MM.1S (cell line): ENCODE results near the gene CLEC9A.

Experiments
- DNase-seq: peaks from one replicate; pipeline ENCODE4 v3.0.0-alpha.2; 2015
- H2AFZ ChIP-seq: fragments of 300-600 bp; sonication (generic); 2 replicates; pipeline ENCODE4 v1.6.0; 2016; ENCODE audit warnings: antibody characterized with exemption, low read length
- H3F3A ChIP-seq: fragments of 300-600 bp; sonication (generic); 2 replicates; pipeline ENCODE4 v1.6.1; 2016; ENCODE audit warnings: mild to moderate bottlenecking, antibody characterized with exemption, low read length, moderate library complexity, mixed read lengths; ENCODE audit not compliant: insufficient read depth
- H3K27ac ChIP-seq: fragments of 300-600 bp; sonication (generic); 2 replicates; pipeline ENCODE4 v1.5.1; 2016; ENCODE audit warnings: mild to moderate bottlenecking, low read length
- H3K27me3 ChIP-seq: fragments of 300-600 bp; sonication (generic); replicated peaks from 2 replicates; pipeline ENCODE4 v1.6.0; 2016; ENCODE audit warnings: low read length; ENCODE audit not compliant: insufficient read depth
- H3K36me3 ChIP-seq: fragments of 300-600 bp; sonication (generic); replicated peaks from 2 replicates; pipeline ENCODE4 v1.6.1; 2016; ENCODE audit warnings: mild to moderate bottlenecking, low read length, mixed read lengths; ENCODE audit not compliant: insufficient read depth
- H3K4me1 ChIP-seq: fragments of 300-600 bp; sonication (generic); 2 replicates; pipeline ENCODE4 v1.6.1; 2016; ENCODE audit warnings: low read length, mixed read lengths
- H3K4me2 ChIP-seq: fragments of 300-600 bp; sonication (generic); 2 replicates; pipeline ENCODE4 v1.6.0; 2016; ENCODE audit warnings: low read depth, low read length
- H3K4me3 ChIP-seq: fragments of 300-600 bp; sonication (generic); 2 replicates; pipeline ENCODE4 v1.5.1; 2016; ENCODE audit warnings: low read length, mixed read lengths
- H3K79me2 ChIP-seq: fragments of 300-600 bp; sonication (generic); 2 replicates; pipeline ENCODE4 v1.6.1; 2016; ENCODE audit warnings: mixed run types, low read length, mixed read lengths
- H3K9ac ChIP-seq: fragments of 300-600 bp; sonication (generic); 2 replicates; pipeline ENCODE4 v1.6.1; 2016; ENCODE audit warnings: low read length, mixed read lengths
- H3K9me2 ChIP-seq: fragments of 300-600 bp; sonication (generic); replicated peaks from 2 replicates; pipeline ENCODE4 v1.6.1; 2016; ENCODE audit warnings: mild to moderate bottlenecking, low read length, mixed read lengths; ENCODE audit not compliant: insufficient read depth
- H3K9me3 ChIP-seq: fragments of 300-600 bp; sonication (generic); replicated peaks from 2 replicates; pipeline ENCODE4 v1.6.1; 2016; ENCODE audit warnings: mild to moderate bottlenecking, low read length, mixed read lengths; ENCODE audit not compliant: insufficient read depth
- H4K20me1 ChIP-seq: fragments of 300-600 bp; sonication (generic); 2 replicates; pipeline ENCODE4 v1.6.1; 2016; ENCODE audit warnings: mild to moderate bottlenecking, low read length, moderate library complexity, mixed read lengths; ENCODE audit not compliant: insufficient read depth
- CTCF ChIP-seq: fragments of 300-600 bp; sonication (generic); IDR thresholded peaks from 2 replicates; pipeline ENCODE4 v1.5.1; 2016; ENCODE audit warnings: antibody characterized with exemption, low read length, mixed read lengths
- EZH2 ChIP-seq: fragments of 300-600 bp; sonication (generic); optimal IDR thresholded peaks from 2 replicates; pipeline ENCODE3; 2017; ENCODE audit warnings: low read depth, mild to moderate bottlenecking, antibody characterized with exemption, low read length, mixed read lengths
- EZH2phosphoT487 ChIP-seq: fragments of 300-600 bp; sonication (generic); IDR thresholded peaks from 2 replicates; pipeline ENCODE4 v1.6.1; 2018; ENCODE audit warnings: antibody characterized with exemption, low read length

CLEC9A gene

GRCh38 chr12:10101042-10101579, 70.6 kb downstream of the CLEC9A start:
- Histone ChIP-seq H3K79me2 (no peaks in the 10 kb centered on the region), H3K9me2 (no peaks in the 10 kb centered on the region), H2AFZ (no peak overlapping the region), H3K4me1 (peaks cover 25% of the 10 kb centered on the region), H3K4me3 (no peak overlapping the region), H3K27ac (no peak overlapping the region), H3K9me3 (no peaks in the 10 kb centered on the region), H3K9ac (no peak overlapping the region), H3K36me3 (no peaks in the 10 kb centered on the region), H3K27me3 (no peaks in the 10 kb centered on the region), H3K4me2 (no peak overlapping the region), H3F3A (peaks cover 9% of the 10 kb centered on the region; the same call in 1 of the 2 replicates), H4K20me1 (no peaks in the 10 kb centered on the region)
- no peak for DNase-seq
- TF ChIP-seq EZH2 (no peak), CTCF (no peak), EZH2phosphoT487 (no peak)

- Histone ChIP-seq H3K9me2 (no peaks in the 10 kb centered on the region), H3K27me3 (no peaks in the 10 kb centered on the region), H3K36me3 (no peaks in the 10 kb centered on the region), H3K9ac (no peak overlapping the region), H4K20me1 (no peaks in the 10 kb centered on the region), H3K4me3 (no peak overlapping the region), H3F3A (peaks cover 9% of the 10 kb centered on the region; the same call in 1 of the 2 replicates), H3K27ac (no peak overlapping the region), H3K4me2 (no peak overlapping the region), H3K79me2 (no peaks in the 10 kb centered on the region), H3K4me1 (peaks cover 23% of the 10 kb centered on the region), H2AFZ (no peak overlapping the region), H3K9me3 (no peaks in the 10 kb centered on the region)
- no peak for DNase-seq
- TF ChIP-seq CTCF (no peak), EZH2phosphoT487 (no peak), EZH2 (no peak)
These were observed 71.3 kb downstream of the CLEC9A start for GRCh38 chr12:10101648-10102220.

GRCh38 chr12:10102322-10102721, 71.8 kb downstream of the CLEC9A start:
- Histone ChIP-seq H3K27ac (no peak overlapping the region), H3K36me3 (no peaks in the 10 kb centered on the region), H3K9me2 (no peaks in the 10 kb centered on the region), H3K9ac (no peak overlapping the region), H3K4me3 (no peak overlapping the region), H3F3A (peaks cover 7% of the 10 kb centered on the region; the same call in 1 of the 2 replicates), H2AFZ (no peak overlapping the region), H3K4me1 (peaks cover 17% of the 10 kb centered on the region), H3K9me3 (no peaks in the 10 kb centered on the region), H3K27me3 (no peaks in the 10 kb centered on the region), H3K4me2 (no peak overlapping the region), H3K79me2 (no peaks in the 10 kb centered on the region), H4K20me1 (no peaks in the 10 kb centered on the region)
- DNase-seq, result no peak
- TF ChIP-seq EZH2phosphoT487 (no peak), EZH2 (no peak), CTCF (no peak)
